Coronary artery (tissue), 2 donors: ENCODE measurements around the gene UBQLN4.
A peak's percentile ranks its signal among the peaks of the same experiment; 100 is the strongest.

Source experiments
- DNase-seq: peaks from one replicate; pipeline ENCODE4 v3.0.0-alpha.2; 2017; ENCODE audit warnings: low spot score
- H3K27ac ChIP-seq, 2 donors: fragments of 200-600 bp; sonication (generic); one replicate each; pipeline ENCODE4 v1.5.1; 2016 to 2019
- H3K4me3 ChIP-seq: fragments of 200-600 bp; sonication (generic); 2 replicates; pipeline ENCODE4 v1.5.1; 2016; ENCODE audit warnings: mild to moderate bottlenecking, moderate library complexity
- TF ChIP-seq, protein P1 (sequence below): fragments of 200-600 bp; sonication (generic); IDR thresholded peaks from one replicate; pipeline ENCODE4 v1.5.1; 2019; ENCODE audit warnings: antibody characterized with exemption

The UBQLN4 gene

DNA sequence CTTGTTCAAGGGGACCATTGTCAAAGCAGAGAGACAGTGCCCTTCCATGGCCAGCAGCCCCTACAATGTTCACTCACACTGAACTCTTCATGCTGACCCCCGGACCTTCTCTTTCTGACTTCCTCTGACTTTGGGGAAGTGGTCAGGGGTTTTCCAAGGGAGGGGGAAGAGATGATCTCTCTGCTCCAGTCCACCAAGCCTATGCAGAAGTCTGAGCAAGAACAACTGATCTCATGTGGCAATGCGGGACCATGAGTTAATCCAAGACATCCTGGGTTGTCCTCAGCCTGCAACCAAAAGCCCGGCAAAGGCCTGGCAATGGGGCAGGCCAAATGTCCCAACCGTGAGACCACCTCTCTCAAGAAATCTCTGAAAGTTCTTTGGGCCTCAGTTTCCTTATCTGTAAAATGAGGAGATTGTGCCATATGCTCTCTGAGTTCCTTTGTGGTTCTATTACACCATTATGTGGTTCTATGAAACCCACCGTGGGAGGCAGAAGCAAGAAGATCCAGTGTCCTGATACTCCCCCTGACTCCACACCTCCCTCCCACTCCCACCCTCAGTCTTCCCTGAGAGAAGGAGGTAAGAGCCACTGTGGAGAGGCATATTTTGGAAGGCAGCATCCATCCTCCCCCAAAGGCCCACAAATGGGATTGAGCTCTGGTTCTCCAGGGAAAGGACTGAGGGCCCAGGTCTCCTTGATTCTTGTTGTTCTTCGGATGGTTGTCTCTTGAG, 63.4 kb downstream of the UBQLN4 start:
- peak overlapping the region; percentile 61 to 88 for H3K27ac ChIP-seq

DNA sequence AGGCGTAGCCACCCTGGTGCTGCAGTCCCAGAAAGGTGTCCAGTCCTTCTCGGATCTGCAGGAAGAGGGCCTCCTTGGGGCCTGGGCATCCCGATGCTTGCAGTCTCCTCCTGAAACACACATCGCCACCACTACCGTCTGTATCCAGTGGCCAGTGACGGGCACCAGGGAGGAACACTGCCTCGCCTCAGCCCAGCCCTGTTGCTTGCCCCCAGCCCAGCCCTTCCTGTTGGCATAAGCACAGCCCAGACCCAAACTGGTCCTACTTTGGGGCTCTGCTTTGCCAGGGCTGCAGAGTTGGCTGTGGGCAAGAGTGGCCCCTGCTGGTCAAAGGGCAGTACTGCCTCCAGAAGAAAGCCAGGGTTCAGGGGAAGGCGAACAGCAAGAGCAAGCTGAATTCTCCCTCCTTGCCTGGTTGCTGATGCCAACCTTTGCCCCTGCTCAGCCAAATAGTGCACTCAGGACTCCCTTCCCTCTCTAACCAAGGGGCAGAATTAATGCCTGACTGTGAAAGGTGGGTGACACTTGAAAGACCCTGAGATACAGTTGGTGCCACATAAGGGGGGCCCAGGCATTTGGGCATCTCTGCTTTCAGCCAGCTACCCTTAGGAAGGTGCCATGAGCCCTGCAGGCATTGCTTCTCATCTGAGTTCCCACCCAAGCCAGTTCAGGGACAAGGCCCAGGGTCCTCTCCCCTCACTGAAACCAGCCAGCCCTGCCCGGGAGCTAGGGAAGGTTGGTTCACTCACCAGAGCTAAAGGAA, 64.2 kb downstream of the UBQLN4 start:
- H3K4me3 ChIP-seq = peak overlapping the region; percentile 74
- H3K27ac ChIP-seq = peak overlapping the region; percentile 61 to 88
- peak; percentile 89 for DNase-seq
- TF ChIP-seq, protein P1, sequence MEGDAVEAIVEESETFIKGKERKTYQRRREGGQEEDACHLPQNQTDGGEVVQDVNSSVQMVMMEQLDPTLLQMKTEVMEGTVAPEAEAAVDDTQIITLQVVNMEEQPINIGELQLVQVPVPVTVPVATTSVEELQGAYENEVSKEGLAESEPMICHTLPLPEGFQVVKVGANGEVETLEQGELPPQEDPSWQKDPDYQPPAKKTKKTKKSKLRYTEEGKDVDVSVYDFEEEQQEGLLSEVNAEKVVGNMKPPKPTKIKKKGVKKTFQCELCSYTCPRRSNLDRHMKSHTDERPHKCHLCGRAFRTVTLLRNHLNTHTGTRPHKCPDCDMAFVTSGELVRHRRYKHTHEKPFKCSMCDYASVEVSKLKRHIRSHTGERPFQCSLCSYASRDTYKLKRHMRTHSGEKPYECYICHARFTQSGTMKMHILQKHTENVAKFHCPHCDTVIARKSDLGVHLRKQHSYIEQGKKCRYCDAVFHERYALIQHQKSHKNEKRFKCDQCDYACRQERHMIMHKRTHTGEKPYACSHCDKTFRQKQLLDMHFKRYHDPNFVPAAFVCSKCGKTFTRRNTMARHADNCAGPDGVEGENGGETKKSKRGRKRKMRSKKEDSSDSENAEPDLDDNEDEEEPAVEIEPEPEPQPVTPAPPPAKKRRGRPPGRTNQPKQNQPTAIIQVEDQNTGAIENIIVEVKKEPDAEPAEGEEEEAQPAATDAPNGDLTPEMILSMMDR = peak; percentile 99

More for the DNA sequence above, 63.4 kb downstream of the UBQLN4 start:
- H3K4me3 ChIP-seq = no peak overlapping the region
- DNase-seq = no peak
- TF ChIP-seq, protein P1 = no peak
